Measurements from ENCODE around the gene ECT2L.

Gene ECT2L

DNA sequence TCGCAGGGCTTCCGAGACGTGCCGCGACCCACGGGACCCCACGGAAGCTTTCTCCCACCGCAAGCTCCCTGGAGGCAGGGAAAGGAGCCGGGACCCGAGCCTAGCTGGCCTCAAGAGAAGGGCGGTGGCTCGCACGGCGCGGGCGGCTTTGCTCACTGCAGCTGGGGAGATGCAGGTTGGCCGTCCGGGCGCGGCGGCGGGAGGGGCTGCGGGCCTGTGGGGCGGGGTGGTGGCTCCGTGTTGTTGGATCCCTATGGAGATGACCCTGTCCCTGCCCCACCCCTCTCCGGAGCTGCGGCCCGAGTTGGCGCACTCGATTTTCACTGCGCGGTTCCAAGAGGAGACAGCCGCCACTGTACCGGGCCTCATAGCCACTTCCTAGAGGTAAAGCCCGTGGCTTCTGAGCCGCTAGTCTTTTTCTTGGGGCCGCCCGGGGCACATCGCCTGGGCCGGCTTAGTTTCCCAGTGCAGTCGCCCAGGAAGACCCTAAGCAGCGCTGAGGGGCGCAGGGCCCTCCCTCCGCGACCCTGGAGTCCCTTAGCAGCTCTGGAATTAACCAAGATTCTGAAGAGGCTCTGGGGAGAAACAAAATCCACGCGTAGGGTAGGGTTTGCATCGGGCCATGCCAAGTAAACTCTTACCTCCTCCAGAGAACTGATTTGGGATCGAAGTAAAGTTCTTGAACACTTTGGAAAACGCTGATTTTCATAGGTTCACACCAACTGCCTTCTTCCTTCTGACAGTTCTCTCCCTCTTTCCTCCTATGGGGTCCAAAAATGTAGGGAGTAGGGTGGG, at the start of gene ECT2L:
Gene ECT2L, plus strand, starts transcription at position 279 of the 795 bp plus-strand sequence. CDS start 17,188 bp downstream, outside the sequence.
- DNase-seq (ENCODE audit: low read depth) = no peak

DNA sequence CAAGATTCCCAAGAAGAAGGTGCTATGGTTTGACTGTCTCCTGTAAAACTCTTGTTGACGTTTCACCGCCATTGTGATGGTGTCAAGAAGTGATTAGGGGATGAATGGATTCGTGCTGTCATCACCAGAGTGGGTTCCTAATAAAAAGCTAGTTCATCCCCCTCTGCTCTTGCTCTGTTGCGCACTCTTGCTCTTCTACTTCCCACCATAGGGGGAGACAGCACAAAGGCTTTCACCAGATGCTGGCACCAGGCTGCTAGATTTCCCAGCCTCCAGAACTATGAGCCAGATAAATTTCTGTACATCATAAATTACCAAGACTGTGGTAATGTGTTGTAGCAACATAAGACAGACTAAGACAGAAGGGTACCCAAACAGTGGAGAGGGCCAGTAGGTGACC, 43.9 kb upstream of the ECT2L start:
- DNase-seq (ENCODE audit: low read depth) = no peak

GRCh38 chr6:138757136-138757535, 38.8 kb upstream of the ECT2L start:
- no peak for DNase-seq (ENCODE audit: low read depth)

DNA sequence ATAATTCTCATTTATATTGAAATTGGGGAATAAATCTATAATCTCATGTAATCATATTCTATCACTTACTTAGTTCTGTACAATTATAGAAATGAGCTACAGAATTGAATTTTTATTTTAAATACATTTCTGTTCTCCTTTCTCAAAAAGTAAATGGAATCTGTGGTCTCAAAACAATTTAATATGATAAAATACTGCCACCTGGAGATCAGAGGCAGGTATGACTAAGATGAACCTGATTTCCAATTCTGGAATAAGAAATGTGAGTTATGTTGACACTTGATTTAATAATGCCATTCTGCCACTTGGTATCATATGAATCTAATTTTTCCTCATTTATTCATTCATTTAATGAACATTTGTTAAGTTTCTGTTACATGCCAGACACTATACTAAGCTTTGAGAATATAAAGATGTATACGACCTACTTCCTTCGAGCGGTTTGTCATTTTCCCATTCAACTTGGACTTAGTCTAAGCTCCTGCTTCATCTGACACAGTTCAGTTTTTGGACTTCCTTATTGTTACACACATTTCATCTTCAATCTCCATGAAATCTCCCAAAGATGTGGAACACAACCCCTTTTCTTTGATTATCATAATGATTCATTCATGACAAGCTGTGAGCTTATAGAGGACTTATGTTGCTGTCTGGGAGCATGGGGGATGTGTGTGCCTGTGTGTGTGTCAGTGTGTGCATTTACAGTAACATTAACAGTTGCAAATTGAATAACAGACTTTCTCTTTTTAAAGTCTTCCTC, 29.8 kb upstream of the ECT2L start:
- DNase-seq (ENCODE audit: low read depth) = no peak

DNA sequence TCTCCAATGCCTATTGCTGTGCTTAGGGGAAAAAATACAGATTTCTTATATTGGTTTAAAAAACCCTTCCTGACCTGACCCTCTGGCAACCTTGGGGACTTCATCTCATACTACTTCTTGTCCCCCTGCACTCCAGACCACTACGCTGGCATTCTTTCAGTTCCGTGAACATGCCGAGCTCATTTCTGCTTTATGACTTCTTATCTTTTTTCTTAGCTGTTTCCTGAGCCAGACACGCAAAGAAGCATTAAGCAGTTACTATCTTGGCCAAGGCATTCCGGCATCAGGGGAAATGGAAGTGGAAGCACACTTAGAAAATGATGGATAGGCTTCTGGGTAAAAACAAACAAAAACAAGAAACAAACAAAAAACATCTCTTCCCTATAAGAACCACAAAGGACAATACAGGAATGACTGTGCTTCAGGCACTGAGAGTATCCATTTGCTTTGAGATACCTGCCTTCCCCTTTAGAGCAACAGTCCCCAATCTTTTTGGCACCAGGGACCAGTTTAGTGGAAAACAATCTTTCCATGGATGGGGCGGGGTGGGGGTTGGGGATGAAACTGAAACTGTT, 26.7 kb upstream of the ECT2L start:
- no peak for DNase-seq (ENCODE audit: low read depth)

DNA sequence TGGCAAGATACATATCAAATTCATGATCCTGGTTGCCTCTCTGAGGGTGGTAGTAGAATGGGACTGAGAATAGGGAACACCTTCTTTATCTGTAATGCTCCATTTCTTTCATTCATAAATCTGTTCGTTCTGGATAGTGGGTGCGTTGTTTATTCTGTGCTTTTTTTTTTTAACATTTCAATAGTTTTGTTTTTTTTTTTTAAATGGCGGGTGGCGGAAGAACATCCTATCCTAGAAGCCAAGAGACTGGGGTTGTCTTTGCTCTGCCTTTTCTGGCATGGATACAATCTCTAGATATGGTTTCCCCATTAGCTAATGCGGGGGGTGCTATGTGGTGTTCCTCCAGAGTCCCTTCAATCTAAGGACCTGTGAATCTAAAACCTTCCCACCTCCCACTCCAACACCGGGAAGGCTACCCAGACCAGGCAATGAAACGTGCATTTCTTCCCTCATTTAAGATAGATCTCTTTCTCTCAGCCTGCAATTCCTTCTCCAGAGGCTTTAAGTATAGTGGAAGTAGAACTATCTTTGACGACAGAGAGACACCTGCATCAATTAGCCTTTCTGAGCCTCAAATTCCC, 23.2 kb upstream of the ECT2L start:
- DNase-seq (ENCODE audit: low read depth) = no peak

DNA sequence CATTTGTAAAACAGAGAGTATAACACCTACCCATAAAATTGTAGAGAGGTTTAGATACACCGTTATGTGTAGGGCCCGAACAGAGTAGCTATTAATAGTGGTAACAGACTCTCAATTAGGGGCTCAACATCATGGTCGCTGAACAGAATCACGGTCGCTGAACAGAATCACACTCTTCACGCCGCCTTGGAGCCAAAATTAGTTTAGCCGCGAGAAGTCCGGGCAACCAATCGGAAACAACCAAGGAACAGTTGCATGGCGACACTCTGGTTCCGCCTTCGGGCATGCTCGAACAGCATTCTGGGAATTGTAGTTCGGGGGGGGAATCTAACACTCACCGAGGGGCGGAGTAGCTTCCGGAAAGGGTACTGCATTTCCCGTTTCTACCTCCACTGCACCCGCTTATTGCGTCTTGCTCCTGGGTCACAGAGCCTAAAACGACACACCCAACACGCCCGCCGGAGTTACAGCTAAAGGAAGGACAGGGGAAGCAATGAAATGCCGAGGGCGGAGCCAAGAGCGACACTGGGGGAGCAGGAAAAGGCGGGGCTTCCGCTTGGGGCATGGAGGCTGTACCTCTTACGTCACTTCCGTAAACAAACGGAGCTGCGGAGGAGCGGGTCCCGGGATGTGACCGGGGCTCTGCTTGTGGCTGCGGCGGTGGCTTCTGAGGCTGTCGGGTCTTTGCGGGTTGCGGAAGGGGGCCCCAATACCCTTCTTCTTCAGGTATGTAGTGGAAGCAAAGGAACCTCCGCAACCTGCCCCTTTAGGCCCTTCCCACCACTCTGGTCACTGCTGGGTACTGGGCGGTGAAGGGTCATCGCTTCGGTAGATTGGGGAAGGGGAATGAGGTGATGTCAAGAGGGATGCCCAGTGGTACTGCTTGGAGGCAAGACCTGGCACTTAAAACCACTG, 22.5 kb upstream of the ECT2L start, which contains the start of gene CCDC28A:
Gene CCDC28A, plus strand, starts transcription at position 593 of the 915 bp plus-strand sequence. CDS start 2,352 bp downstream, outside the sequence.
- DNase-seq (ENCODE audit: low read depth) = peak; percentile 89

GRCh38 chr6:138774370-138774769, 21.5 kb upstream of the ECT2L start:
- no peak for DNase-seq (ENCODE audit: low read depth)

GRCh38 chr6:138776659-138777058, 19.2 kb upstream of the ECT2L start:
- DNase-seq (ENCODE audit: low read depth) = no peak

DNA sequence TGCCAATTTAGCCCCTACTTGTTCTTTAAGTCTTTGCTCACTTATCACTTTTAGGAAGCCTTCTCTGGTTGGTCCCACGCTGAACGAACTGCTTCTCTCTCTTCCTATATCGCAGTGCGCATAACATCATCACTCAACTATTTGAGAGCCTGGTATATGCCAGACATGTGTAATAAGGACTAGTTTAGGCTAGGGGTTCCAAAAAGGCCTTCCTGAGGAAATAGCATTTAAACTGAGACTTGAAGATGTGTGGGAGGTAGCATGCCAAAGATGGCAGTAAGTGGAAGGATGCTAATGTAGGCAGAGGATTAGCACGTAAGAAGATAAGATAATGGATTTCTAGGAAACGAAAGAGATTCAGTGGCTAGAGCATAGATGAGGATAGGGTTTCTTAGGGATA, 17.6 kb upstream of the ECT2L start:
- DNase-seq (ENCODE audit: low read depth) = no peak

DNA sequence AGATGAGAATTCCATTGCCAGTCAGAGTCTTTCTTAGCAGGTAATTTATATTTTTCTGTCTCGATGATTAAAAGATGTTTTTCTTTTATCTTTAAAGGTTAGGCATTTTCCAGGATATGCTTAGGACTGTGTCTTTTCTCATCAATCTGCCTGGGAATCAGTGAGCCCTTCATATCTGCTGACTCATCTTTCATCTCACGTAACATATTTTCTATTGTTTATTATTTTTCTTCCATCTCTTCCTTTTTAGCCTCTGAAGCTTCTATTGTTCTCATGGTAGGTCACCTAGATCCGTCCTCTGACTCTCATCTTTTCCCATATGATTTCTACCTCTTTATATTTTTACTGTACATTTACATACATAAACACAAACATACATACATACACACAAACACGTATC, 13.6 kb upstream of the ECT2L start:
- DNase-seq (ENCODE audit: low read depth) = no peak

DNA sequence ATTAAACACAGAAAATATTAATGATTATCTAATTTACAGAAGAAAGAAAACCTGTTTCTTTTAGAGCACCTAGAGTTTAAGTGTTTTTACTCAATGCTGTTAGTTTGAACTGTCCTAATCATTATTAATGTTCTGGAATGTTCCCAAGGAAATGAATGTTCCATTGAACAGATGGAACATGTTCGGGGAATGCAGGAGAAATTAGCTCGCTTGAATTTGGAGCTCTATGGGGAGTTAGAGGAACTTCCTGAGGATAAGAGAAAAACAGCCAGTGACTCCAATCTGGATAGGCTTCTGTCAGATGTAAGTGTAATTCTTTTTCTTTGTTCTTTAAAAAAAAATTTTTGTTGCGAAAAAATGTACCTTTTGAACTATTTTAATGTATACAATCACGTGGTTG, 10.8 kb upstream of the ECT2L start:
- no peak for DNase-seq (ENCODE audit: low read depth)

DNA sequence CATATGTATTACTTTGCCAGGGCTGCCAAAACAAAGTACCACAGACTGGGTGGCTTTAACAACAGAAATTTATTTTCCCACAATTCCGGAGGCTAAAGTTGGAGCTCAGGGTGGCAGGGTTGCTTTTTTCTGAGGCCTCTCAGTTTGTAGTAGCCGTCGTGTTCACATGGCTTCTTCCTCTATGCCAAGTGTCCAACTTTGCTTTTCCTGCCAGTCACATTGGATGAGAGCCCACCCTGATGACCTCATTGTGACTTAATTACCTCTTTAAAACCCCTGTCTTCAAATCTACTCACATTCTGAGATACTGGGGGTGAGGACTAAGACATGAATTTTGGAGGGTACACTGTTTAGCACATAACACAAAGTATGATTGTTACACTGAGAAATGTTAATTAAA, 9.9 kb upstream of the ECT2L start:
- DNase-seq (ENCODE audit: low read depth) = no peak

DNA sequence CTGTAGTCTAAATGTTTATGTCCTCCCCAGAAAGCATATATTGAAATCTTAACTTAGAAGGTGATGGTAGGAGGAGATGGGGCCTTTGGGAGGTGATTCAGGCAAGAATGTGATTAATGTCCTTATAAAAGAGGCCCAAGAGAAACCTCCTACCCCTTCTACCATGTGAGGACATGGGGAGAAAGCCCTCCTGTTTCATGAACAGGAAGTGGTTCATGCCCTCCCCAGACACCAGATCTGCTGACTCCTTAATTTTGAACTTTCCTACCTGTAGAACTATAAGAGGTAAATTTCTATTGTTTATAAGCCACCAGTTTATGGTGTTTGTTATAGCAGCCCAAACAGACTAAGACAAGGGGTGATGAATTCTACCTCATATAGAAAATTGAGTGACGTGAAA, 8.7 kb upstream of the ECT2L start:
- no peak for DNase-seq (ENCODE audit: low read depth)

DNA sequence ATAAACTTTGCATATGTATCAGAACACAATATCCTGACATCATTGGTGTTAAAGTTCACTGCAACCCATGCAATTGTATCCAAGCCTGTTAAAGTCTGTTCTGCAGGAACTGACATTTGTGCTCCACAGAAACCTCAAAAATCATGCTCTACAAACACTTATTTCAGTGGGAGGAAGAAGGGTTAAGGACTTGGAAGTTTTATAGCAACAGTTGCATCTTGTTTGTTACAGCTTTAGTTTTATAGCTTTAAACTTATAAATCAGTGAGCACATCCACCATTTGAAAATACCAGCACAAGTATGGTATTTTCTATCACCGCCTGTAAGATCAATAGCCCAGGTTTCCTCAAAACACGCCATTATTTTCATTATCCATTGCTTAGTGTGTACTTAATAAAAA, 884 bp downstream of the ECT2L start:
- DNase-seq (ENCODE audit: low read depth) = no peak

DNA sequence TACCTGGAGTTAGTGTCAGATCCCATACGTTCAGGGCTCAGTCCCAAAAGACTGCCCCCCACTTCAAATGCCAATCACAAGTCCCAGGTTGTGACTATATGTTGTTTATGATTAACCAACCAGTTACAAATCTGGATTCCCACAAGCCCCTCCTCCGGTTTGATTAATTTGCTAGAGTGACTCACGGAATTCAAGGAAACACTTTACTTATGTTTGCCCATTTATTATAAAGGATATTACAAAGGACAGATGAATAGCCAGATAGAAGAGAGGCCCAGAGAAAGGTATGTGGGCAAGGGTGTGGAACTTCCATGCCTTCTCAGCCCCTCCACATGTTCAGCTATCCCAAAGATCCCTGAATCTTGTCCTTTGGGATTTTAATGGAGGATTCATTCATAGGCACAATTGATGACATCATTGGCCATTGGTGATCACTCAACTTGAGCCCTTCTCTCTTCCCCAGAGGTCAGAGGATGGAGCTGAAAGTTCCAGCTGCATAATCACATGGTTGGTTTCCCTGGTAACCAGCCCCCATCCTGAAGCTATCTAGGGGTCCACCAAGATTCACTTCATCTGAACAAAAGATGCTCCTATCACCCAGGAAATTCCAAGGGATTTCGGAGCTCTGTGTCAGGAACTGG, 2.0 kb downstream of the ECT2L start:
- DNase-seq (ENCODE audit: low read depth) = no peak

GRCh38 chr6:138800377-138801150, 4.7 kb downstream of the ECT2L start:
- DNase-seq (ENCODE audit: low read depth) = no peak

DNA sequence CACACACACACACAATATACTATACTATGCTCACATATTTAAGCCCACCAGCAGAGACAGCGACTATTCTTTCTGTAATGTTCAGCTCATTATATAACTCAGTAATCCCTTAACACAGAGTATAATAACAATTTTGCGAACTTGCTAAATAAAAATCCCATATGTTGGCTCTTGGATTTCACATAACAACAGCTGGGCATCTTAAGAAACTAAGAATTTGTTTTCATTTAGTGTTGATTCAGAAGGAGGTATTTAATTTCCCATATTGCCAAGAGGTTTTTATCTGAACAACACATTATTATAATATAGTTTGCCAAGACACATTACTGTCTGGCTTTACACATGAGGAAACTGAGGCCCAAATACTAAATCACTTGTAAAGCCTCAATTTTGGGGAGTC, 7.4 kb downstream of the ECT2L start:
- no peak for DNase-seq (ENCODE audit: low read depth)

GRCh38 chr6:138803861-138804260, 8.0 kb downstream of the ECT2L start:
- DNase-seq (ENCODE audit: low read depth) = no peak

All from activated gamma-delta T cell treated with anti-CD3 and anti-CD28 coated beads, Interleukin-2, amount 50 U/mL, for 16 hours (primary cell).